WERI-Rb-1 (cell line): ENCODE data around the gene IGHMBP2.

ENCODE experiments used
- DNase-seq: peaks from one replicate; pipeline ENCODE4 v3.0.0-alpha.2; 2020
- H3K27ac ChIP-seq: fragments of 250-450 bp; sonication (Bioruptor Pico); 2 replicates; pipeline ENCODE4 v1.5.1; 2020; ENCODE audit warnings: mild to moderate bottlenecking, moderate library complexity
- H3K27me3 ChIP-seq: fragments of 250-450 bp; sonication (Bioruptor Pico); 2 replicates; pipeline ENCODE4 v1.5.1; 2021; ENCODE audit warnings: mild to moderate bottlenecking, low read depth, moderate library complexity; ENCODE audit not compliant: insufficient read depth, severe bottlenecking
- H3K36me3 ChIP-seq: fragments of 250-450 bp; sonication (Bioruptor Pico); 2 replicates; pipeline ENCODE4 v1.5.1; 2020; ENCODE audit warnings: mild to moderate bottlenecking, moderate library complexity
- H3K4me3 ChIP-seq: 2 replicates; pipeline ENCODE4 v1.5.1; 2011; ENCODE audit warnings: low read depth, mild to moderate bottlenecking, control low read depth, low read length
- H3K9me3 ChIP-seq: fragments of 250-450 bp; sonication (Bioruptor Pico); 2 replicates; pipeline ENCODE4 v1.5.1; 2021; ENCODE audit warnings: mild to moderate bottlenecking, moderate library complexity; ENCODE audit not compliant: severe bottlenecking
- TF ChIP-seq, protein P1 (sequence below): IDR thresholded peaks from 2 replicates; pipeline ENCODE4 v1.5.1; 2011; ENCODE audit warnings: low read depth, mild to moderate bottlenecking, control low read depth, inconsistent platforms, low read length

Gene IGHMBP2

GRCh38 chr11:68978931-68979594 is 75.4 kb downstream of the IGHMBP2 start:
- Histone ChIP-seq H3K27me3 (no peaks in the 10 kb centered on the region), H3K9me3 (peaks cover 3% of the 10 kb centered on the region), H3K36me3 (no peaks in the 10 kb centered on the region), H3K4me3 (no peak overlapping the region), H3K27ac (no peak overlapping the region)
- no peak for DNase-seq
- TF ChIP-seq, protein P1, sequence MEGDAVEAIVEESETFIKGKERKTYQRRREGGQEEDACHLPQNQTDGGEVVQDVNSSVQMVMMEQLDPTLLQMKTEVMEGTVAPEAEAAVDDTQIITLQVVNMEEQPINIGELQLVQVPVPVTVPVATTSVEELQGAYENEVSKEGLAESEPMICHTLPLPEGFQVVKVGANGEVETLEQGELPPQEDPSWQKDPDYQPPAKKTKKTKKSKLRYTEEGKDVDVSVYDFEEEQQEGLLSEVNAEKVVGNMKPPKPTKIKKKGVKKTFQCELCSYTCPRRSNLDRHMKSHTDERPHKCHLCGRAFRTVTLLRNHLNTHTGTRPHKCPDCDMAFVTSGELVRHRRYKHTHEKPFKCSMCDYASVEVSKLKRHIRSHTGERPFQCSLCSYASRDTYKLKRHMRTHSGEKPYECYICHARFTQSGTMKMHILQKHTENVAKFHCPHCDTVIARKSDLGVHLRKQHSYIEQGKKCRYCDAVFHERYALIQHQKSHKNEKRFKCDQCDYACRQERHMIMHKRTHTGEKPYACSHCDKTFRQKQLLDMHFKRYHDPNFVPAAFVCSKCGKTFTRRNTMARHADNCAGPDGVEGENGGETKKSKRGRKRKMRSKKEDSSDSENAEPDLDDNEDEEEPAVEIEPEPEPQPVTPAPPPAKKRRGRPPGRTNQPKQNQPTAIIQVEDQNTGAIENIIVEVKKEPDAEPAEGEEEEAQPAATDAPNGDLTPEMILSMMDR = no peak

- Histone ChIP-seq H3K36me3 (no peaks in the 10 kb centered on the region), H3K27ac (no peak overlapping the region), H3K4me3 (no peak overlapping the region), H3K27me3 (no peaks in the 10 kb centered on the region), H3K9me3 (no peaks in the 10 kb centered on the region)
- TF ChIP-seq, protein P1 = no peak
- DNase-seq = no peak
These were observed 76.5 kb downstream of the IGHMBP2 start for GRCh38 chr11:68979931-68980775.

GRCh38 chr11:68980776-68981065 is 77.0 kb downstream of the IGHMBP2 start, which contains the start of gene MRGPRD:
TSS of gene MRGPRD (minus strand) at chr11:68980986. CDS start at chr11:68980986, 0 bp downstream.
- TF ChIP-seq, protein P1 = no peak
- no peak for DNase-seq
- H3K27ac ChIP-seq = no peak within 1 kb of the TSS
- H3K9me3 ChIP-seq = no peaks in the 10 kb centered on the region
- H3K36me3 ChIP-seq = no peaks in the 10 kb centered on the region
- no peak within 1 kb of the TSS for H3K4me3 ChIP-seq
- H3K27me3 ChIP-seq = no peaks in the 10 kb centered on the region

- H3K27me3 ChIP-seq = no peaks in the 10 kb centered on the region
- no peak overlapping the region for H3K4me3 ChIP-seq
- no peak overlapping the region for H3K27ac ChIP-seq
- peaks cover 6% of the 10 kb centered on the region for H3K9me3 ChIP-seq
- H3K36me3 ChIP-seq = no peaks in the 10 kb centered on the region
- TF ChIP-seq, protein P1 = no peak
- no peak for DNase-seq
These were observed 78.4 kb downstream of the IGHMBP2 start for GRCh38 chr11:68982134-68982533.

DNA sequence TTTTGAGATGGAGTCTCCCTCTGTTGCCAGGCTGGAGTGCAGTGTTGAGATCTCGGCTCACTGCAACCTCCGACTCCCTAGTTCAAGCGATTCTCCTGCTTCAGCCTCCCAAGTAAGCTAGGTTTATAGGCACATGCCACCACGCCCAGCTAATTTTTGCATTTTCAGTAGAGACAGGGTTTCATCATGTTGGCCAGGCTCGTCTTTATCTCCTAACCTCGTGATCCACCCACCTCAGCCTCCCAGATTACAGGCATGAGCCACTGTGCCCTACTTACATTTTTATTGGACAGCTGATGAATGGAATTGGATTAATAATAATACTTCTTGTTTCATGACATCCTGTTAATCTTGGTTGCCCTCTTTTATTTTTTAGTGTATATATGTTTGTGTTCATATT is 80.1 kb downstream of the IGHMBP2 start:
- TF ChIP-seq, protein P1 = no peak
- peaks cover 6% of the 10 kb centered on the region for H3K9me3 ChIP-seq
- H3K27ac ChIP-seq = no peak overlapping the region
- no peak for DNase-seq
- H3K4me3 ChIP-seq = no peak overlapping the region
- H3K36me3 ChIP-seq = no peaks in the 10 kb centered on the region
- no peaks in the 10 kb centered on the region for H3K27me3 ChIP-seq
